AG10803 (cell line): ENCODE data around the gene PITPNC1.
"Not testable (repeated sequence)": the region's sequence is repeated elsewhere in the genome, so short reads cannot be mapped to it uniquely, and the experiment has no call there.

Experiments used
- DNase-seq: peaks from one replicate; pipeline ENCODE4 v3.0.0; 2010; ENCODE audit warnings: low read depth
- H3K4me3 ChIP-seq: 2 replicates; pipeline ENCODE4 v1.5.1; 2011; ENCODE audit warnings: mild to moderate bottlenecking, low read length, control low read depth
- TF ChIP-seq, protein P1 (sequence below): conservative IDR thresholded peaks from 2 replicates; pipeline ENCODE4 v1.5.1; 2011; ENCODE audit warnings: mild to moderate bottlenecking, low read length, control low read depth, inconsistent platforms

Gene PITPNC1

GRCh38 chr17:67573987-67574657 is 197.0 kb downstream of the PITPNC1 start:
- DNase-seq: no peak
- no peak overlapping the region for H3K4me3 ChIP-seq
- TF ChIP-seq, protein P1, sequence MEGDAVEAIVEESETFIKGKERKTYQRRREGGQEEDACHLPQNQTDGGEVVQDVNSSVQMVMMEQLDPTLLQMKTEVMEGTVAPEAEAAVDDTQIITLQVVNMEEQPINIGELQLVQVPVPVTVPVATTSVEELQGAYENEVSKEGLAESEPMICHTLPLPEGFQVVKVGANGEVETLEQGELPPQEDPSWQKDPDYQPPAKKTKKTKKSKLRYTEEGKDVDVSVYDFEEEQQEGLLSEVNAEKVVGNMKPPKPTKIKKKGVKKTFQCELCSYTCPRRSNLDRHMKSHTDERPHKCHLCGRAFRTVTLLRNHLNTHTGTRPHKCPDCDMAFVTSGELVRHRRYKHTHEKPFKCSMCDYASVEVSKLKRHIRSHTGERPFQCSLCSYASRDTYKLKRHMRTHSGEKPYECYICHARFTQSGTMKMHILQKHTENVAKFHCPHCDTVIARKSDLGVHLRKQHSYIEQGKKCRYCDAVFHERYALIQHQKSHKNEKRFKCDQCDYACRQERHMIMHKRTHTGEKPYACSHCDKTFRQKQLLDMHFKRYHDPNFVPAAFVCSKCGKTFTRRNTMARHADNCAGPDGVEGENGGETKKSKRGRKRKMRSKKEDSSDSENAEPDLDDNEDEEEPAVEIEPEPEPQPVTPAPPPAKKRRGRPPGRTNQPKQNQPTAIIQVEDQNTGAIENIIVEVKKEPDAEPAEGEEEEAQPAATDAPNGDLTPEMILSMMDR: no peak

- no peak overlapping the region for H3K4me3 ChIP-seq
- no peak for DNase-seq
- TF ChIP-seq, protein P1: no peak
Measured at GRCh38 chr17:67574658-67575293, 197.7 kb downstream of the PITPNC1 start.

- no peak for DNase-seq
- H3K4me3 ChIP-seq: no peak overlapping the region
Measured at GRCh38 chr17:67575325-67575724, 198.2 kb downstream of the PITPNC1 start.

DNA sequence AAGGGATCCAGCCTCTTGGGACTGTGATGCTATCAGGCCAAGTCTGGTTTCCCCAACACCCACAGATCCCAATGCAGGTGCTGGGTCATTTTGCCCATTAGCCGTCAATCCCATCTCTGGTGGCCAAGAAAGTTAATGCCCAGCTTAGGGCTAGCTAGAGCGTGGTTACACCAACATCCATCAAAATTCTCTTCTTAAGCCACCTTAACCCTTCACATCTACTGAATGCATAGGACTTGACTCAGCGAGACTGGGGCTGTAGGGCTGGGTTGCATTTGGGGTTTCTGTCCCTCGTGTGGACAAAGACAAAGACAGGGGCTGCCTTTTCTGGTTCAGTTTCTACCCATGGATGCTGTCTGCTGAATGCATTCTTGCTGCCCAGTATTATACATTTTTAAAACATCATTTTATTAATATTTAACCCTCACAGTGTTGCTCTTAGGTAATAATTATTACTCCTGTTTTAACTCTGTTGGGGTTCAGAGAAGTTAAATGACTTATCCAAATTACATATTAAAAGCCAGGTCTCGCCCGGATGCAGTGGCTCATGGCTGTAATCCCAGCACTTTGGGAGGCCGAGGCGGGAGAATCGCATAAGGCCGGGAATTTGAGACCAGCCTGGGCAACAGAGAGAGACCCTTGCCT is 199.5 kb downstream of the PITPNC1 start:
- H3K4me3 ChIP-seq: no peak overlapping the region
- no peak for DNase-seq
- TF ChIP-seq, protein P1: no peak

More at GRCh38 chr17:67575325-67575724, 198.2 kb downstream of the PITPNC1 start:
- TF ChIP-seq, protein P1: no peak

DNA sequence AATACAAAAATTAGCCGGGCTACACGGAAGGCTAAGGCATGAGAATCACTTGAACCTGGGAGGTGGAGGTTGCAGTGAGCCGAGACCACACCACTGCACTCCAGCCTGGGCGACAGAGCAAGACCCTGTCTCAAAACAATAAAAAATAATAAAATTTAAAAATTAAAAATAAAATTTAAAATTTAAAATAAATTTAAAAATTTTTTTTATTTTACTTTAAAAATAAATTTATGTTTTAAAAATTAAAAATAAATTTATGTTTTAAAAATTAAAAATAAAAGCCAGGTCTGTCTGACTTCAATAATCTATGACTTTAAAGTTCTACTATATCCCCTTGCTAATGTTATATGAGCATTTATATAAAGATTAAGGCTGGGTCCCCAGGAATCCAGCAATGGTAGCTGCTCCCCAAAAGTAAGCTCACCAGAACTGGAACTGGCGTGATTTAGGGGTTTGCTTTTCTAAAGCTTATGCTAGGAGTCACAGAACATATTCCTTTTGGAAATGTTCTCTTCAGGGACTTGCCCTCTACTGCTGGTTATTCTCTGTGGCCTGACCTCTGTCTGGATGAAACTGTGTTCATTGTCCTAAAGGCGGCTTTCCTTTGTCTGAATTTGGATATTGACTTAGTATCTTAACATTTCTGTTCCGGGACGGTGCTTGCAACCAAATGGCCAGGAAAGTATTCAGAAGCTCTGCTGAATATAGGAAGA is 200.5 kb downstream of the PITPNC1 start:
- TF ChIP-seq, protein P1: no peak
- no peak overlapping the region for H3K4me3 ChIP-seq
- DNase-seq: no peak

DNA sequence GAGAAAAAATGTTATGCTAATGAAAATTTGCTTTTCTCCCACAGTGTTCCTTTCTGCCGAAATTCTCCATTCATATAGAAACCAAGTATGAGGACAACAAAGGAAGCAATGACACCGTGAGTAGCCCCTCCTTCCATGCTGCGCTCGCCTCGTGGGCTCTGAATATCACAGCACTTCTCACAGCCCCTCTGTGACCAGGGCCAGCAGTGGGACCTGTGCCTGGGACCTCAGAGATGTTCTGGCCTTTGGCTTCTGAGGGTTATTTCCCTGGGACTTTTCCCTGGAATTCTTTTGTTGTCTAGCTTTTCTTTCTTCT is 201.0 kb downstream of the PITPNC1 start:
- no peak for DNase-seq
- H3K4me3 ChIP-seq: no peak overlapping the region
- TF ChIP-seq, protein P1: no peak

DNA sequence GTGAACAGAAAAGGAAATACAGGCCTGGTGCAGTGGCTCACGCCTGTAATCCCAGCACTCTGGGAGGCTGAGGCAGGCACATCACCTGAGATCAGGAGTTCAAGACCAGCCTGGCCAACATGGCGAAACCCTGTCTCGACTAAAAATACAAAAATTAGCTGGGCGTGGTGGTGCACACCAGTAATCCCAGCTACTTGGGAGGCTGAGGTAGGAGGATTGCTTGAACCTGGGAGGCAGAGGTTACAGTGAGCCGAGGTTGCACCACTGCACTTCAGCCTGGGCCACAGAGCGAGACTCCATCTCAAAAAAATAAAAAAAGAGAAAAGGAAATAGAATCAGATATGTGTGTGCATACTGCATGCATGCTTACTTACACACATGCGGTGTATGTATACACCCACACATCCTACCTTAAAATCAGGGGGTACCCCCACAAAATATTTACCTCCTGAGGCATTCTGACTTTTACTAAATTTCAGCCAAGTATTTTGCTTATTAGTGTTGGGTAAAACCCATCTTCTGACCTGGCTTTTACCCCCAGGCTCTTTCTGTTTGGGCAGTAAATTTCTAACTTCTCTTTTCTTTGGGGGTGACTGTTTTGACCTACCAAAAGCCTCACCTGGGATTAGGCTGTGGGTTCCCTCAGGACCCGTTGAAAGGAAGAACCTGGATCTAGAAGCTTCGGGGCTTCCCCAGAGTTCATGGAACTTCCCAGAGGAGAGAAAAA is 201.8 kb downstream of the PITPNC1 start:
- H3K4me3 ChIP-seq, DNase-seq: not testable (repeated sequence)
